Bone marrow (tissue), 2 donors: ENCODE data around the gene FSTL3.

Source experiments
- DNase-seq, 2 donors: peaks; one replicate each; lab custom pipeline; 2025; lab: John Stamatoyannopoulos, UW

The FSTL3 gene

GRCh38 chr19:645912-646778 is 30.0 kb upstream of the FSTL3 start:
- no peak for DNase-seq

GRCh38 chr19:646779-647565 is 29.2 kb upstream of the FSTL3 start:
- no peak for DNase-seq

GRCh38 chr19:647566-648284 is 28.5 kb upstream of the FSTL3 start:
- no peak for DNase-seq

GRCh38 chr19:648305-648704 is 27.9 kb upstream of the FSTL3 start:
- no peak for DNase-seq

- DNase-seq, result no peak
Measured at GRCh38 chr19:648904-649801, 27.0 kb upstream of the FSTL3 start.

DNA sequence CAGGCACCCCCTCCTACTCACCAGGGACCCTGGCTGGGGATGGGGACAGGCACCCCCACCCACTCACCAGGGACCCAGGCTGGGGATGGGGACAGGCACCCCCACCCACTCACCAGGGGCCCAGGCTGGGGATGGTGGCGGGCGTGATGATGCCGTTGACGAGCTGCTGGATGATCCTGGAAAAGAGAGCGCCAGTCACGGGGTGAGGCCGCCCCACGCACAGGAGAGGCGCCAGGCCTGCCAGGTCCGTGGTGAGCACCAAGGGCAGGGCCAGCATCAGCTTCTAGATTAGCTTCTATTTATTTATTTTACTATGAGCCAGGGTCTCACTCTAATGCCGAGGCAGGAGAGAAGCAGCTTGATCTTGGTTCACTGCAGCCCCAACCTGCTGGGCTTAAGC is 26.1 kb upstream of the FSTL3 start:
- no peak for DNase-seq

- no peak for DNase-seq
Measured at GRCh38 chr19:651114-651818, 24.9 kb upstream of the FSTL3 start.

GRCh38 chr19:651991-652390 is 24.2 kb upstream of the FSTL3 start:
- DNase-seq, result no peak

- no peak for DNase-seq
Measured at GRCh38 chr19:652467-653389, 23.5 kb upstream of the FSTL3 start.

DNA sequence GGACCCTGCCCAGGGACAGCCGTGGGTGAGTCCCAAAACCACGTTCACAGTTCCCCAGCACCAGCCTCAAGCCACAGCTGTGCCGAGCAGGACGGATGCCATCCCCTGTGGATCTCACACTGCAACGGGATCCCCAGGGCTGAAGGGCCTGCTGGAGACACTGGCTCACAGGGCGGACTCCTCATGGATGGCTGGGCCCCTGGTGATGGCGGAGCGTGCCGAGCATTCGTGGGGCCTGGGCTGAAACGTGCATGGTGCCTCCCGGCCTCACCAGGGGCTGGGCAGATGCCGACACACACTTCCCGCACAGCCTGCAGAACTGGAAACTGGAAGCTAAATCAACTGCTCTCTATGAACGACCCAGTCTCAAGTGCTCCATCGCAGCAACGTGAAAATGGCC is 22.8 kb upstream of the FSTL3 start:
- DNase-seq, result no peak

DNA sequence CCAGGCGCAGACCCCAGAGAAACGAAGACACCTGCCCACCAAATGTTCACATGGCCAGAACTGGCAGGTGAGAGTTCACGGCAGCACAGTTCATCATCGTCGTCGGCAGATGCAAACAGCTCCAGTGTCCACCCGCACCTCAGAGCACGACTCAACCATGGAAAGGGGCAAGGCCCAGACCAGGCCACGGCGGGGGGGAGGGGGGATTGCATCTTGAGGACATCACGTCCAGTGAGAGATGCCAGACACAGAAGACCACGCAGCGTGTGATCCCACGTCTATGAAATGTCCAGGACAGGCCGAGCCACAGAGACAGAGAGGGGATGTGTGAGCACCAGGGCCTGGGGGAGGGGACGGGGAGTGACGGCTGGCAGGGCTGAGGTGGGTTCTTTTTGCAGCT is 20.5 kb upstream of the FSTL3 start:
- no peak for DNase-seq

GRCh38 chr19:656751-657559 is 19.2 kb upstream of the FSTL3 start:
- DNase-seq, result no peak

DNA sequence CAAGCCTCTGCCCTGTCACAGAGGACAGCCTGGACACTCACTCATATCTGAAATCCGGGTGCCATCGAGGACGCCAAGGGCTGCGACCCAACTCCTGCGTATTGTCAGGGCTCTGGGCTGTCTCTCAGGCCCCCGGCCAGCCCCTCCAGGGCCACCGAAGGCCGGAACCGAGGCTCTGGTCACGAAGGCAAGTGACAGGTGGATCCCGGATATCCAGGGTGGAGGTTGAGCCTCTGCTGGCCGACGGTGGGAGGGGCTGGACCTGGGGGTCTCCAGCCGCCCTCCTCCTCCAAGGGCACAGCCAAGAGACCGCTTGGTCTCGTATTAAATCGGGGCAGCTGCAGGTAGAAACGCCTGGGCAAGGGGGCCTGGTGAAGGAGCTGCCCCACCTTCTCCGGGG is 18.6 kb upstream of the FSTL3 start:
- no peak for DNase-seq

GRCh38 chr19:658059-658839 is 17.9 kb upstream of the FSTL3 start:
- DNase-seq, result no peak

- DNase-seq, result no peak
Measured at GRCh38 chr19:658916-659839, 17.0 kb upstream of the FSTL3 start.

- DNase-seq, result no peak
Measured at GRCh38 chr19:660793-661426, 15.3 kb upstream of the FSTL3 start.
